HG02840 (cell line): Measurements from ENCODE around the gene UGT8.

Experiments
- ATAC-seq: cut with Tn5 transposase; IDR thresholded peaks from one replicate; pipeline ENCODE4 v1.9.1; 2021; ENCODE audit warnings: mild to moderate bottlenecking, moderate library complexity, moderate number of reproducible peaks; ENCODE audit not compliant: unreplicated experiment, low FRiP score

UGT8 gene

GRCh38 chr4:114684462-114684861, 85.9 kb downstream of the UGT8 start:
- no peak for ATAC-seq

DNA sequence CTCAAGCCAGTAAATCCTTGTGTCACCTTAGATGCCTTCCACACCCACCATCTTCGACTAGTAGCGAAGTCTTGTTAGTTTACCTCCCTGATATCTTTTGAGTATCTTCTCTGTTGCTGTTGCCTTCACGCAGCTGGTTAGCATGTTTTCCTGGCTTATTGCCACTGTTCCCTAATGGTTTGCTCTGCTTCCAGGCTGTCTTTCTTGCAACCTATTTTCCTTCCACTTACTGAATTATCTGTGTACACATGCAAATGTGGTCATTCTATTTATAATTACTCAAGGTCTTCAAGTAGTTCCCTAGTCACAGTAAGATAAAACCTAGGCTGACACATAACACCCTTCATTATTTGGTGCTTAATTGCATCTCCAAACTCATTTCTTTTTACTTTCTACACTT, 89.5 kb downstream of the UGT8 start:
- ATAC-seq, result no peak

DNA sequence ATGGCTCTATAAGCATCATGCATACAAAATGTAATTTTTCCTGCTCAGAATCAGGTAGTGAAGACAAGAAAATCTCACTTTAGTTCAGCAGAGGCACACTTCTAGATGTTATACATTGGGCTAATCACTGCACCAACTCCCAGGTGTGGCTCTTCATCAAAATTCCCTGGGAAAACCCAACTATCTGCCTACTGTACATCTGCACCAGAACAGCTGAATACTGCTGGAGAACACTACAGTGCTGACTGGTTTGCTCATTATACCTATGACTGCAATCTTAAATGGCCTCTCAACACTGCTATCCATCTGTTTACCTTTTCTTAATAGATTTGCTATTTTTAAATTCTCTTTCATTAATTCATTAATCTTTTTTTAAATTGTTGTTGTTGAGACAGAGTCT, 92.0 kb downstream of the UGT8 start:
- ATAC-seq, result no peak

GRCh38 chr4:114691865-114692264, 93.3 kb downstream of the UGT8 start:
- peak; percentile 88 for ATAC-seq

DNA sequence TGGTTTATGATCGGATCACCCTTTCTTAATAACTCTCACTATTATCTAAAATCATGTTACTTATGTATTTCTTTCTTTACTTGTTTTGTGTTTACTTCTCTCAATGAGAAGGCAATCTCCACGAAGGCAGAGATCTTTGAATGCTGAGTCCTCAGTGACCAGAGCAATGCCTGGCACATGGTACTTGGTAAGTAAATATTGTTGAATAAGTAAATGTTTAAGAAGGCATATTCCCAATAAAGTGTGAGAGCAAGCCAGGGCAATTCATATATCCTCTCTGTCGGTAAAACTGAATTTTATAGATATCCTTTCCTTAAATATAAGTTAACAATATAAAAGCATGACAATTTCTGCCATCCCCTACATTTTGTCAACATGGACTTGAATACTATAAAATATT, 94.4 kb downstream of the UGT8 start:
- ATAC-seq, result no peak

DNA sequence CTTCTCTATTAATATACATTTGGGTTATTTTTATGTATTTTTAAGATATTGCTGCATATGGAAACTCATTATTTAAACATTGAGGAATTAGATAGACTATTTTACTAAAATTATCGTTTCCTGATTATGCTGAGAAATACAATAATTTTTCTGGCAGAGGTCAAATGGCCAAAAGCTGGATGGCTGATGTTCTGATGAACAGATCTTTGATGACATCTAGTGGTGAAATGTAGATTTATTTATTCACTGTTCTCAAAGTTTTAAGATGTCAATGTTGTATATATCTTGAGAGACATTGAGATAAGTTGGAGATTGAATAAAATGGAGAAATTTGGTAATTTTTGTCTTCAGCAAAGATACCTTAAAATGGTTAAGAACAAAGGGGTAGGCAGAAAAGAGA, 96.2 kb downstream of the UGT8 start:
- no peak for ATAC-seq

GRCh38 chr4:114698231-114698630, 99.6 kb downstream of the UGT8 start:
- no peak for ATAC-seq

GRCh38 chr4:114701491-114701890, 102.9 kb downstream of the UGT8 start:
- ATAC-seq, result no peak

DNA sequence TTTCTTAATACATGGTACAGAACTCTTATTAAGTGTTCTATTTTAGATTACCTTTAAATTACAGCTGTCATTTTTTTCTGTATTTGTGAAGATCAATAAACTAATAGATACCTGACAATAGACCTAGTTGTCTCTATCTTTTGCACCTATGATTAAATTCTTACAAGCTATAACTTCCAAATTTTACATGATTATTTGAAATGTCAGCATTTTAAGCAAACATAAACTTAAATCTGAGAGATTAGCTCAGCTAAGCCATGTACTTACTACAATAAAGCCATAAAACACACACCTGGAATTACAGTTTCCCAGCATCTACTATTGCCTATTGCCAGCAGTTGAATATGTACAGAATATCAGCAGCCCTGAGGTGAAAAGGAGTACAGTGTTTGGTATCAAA, 118.8 kb downstream of the UGT8 start:
- ATAC-seq, result no peak

GRCh38 chr4:114725066-114725465, 126.5 kb downstream of the UGT8 start:
- no peak for ATAC-seq

- no peak for ATAC-seq
These were observed 128.9 kb downstream of the UGT8 start for GRCh38 chr4:114727461-114727860.
